HG02678 (cell line): ENCODE measurements around the gene HLA-B.

Experiments
- ATAC-seq: cut with Tn5 transposase; IDR thresholded peaks from one replicate; pipeline ENCODE4 v1.9.1; 2021; ENCODE audit warnings: mild to moderate bottlenecking, moderate library complexity; ENCODE audit not compliant: unreplicated experiment

HLA-B gene

GRCh38 chr6:31353384-31353945, 3.5 kb downstream of the HLA-B start:
- no peak for ATAC-seq

GRCh38 chr6:31352683-31353383, 4.1 kb downstream of the HLA-B start:
- no peak for ATAC-seq

GRCh38 chr6:31352310-31352682, 4.7 kb downstream of the HLA-B start:
- ATAC-seq, result no peak

- ATAC-seq, result no peak
Observed at GRCh38 chr6:31351401-31352309, 5.3 kb downstream of the HLA-B start.

GRCh38 chr6:31351033-31351380, 6.0 kb downstream of the HLA-B start:
- no peak for ATAC-seq

- no peak for ATAC-seq
Observed at GRCh38 chr6:31350196-31351032, 6.6 kb downstream of the HLA-B start.

- no peak for ATAC-seq
Observed at GRCh38 chr6:31349301-31349700, 7.7 kb downstream of the HLA-B start.

GRCh38 chr6:31345026-31345730, 11.8 kb downstream of the HLA-B start:
- no peak for ATAC-seq

- no peak for ATAC-seq
Observed at GRCh38 chr6:31340228-31340627, 16.8 kb downstream of the HLA-B start.

GRCh38 chr6:31339210-31339609, 17.8 kb downstream of the HLA-B start:
- no peak for ATAC-seq

GRCh38 chr6:31336896-31337496, 20.0 kb downstream of the HLA-B start:
- ATAC-seq, result no peak

GRCh38 chr6:31332637-31333602, 24.1 kb downstream of the HLA-B start:
- no peak for ATAC-seq

- ATAC-seq, result no peak
Observed at GRCh38 chr6:31328355-31328960, 28.5 kb downstream of the HLA-B start.

- no peak for ATAC-seq
Observed at GRCh38 chr6:31321820-31322219, 35.2 kb downstream of the HLA-B start.

GRCh38 chr6:31321005-31321707, 35.8 kb downstream of the HLA-B start:
- ATAC-seq, result no peak

GRCh38 chr6:31317036-31317435, 39.9 kb downstream of the HLA-B start:
- no peak for ATAC-seq

GRCh38 chr6:31309641-31310040, 47.3 kb downstream of the HLA-B start:
- no peak for ATAC-seq

- no peak for ATAC-seq
Observed at GRCh38 chr6:31308845-31309175, 48.2 kb downstream of the HLA-B start.
